Measurements from ENCODE around the gene TOR3A. TPM values are rescaled to one million over a fixed set of nuclear protein-coding genes. Genes with fewer than 3 reads are reported as not detected.

The TOR3A gene
- total RNA-seq, 1 experiment from 2014 or later = 25.2 TPM

GRCh38 chr1:179099891-179100290 lies 18.0 kb downstream of the TOR3A start:
- Histone ChIP-seq H3K4me1 (no peaks in the 10 kb centered on the region), H3K9me3 (no peaks in the 10 kb centered on the region), H3K27me3 (replicated peaks; ENCODE audit: control insufficient read depth, insufficient read depth, low read length) (no peaks in the 10 kb centered on the region), H3K36me3 (ENCODE audit: control insufficient read depth, insufficient read depth, low read length) (0 out of 2 replicates have a peak, but pooled peaks cover 1% of the 10 kb centered on the region), H3K4me3 (ENCODE audit: low read depth, low read length) (no peak overlapping the region)
- H3K4me1 Mint-ChIP-seq (ENCODE audit: low read depth, unreplicated experiment) = peaks cover 5% of the 10 kb centered on the region
- no peak overlapping the region for H3K27ac Mint-ChIP-seq (ENCODE audit: unreplicated experiment)
- DNase-seq = no peak
- no peak overlapping the region for H3K4me3 Mint-ChIP-seq (ENCODE audit: unreplicated experiment)
- intact Hi-C loops (cut with micrococcal nuclease; ENCODE audit: unreplicated experiment) = no loop called here
- no peaks in the 10 kb centered on the region for H3K27me3 Mint-ChIP-seq (ENCODE audit: insufficient read depth, unreplicated experiment)
- no peaks in the 10 kb centered on the region for H3K9me3 Mint-ChIP-seq (ENCODE audit: unreplicated experiment)
- ChIA-PET CTCF (no interaction called here), POLR2A (no interaction called here)
- BruUV-seq (replicated peaks) = no TSS peak
- no peak for TF ChIP-seq CTCF (IDR thresholded peaks at IDR 0.05; ENCODE audit: insufficient read depth in 1 of 2, low read depth in 1 of 2, low read length in 1 of 2, severe bottlenecking in 1 of 2, unreplicated experiment in 1 of 2)
- peaks cover 48% of the 10 kb centered on the region for H3K36me3 Mint-ChIP-seq (ENCODE audit: insufficient read depth, unreplicated experiment)

GRCh38 chr1:179101566-179101965 lies 19.7 kb downstream of the TOR3A start:
- BruUV-seq (replicated peaks) = no TSS peak
- POLR2A ChIA-PET = no interaction called here
- intact Hi-C loops (cut with micrococcal nuclease; ENCODE audit: unreplicated experiment) = no loop called here
- no peak overlapping the region for H3K4me3 ChIP-seq (ENCODE audit: low read depth, low read length)
- H3K4me1 ChIP-seq = no peaks in the 10 kb centered on the region
- Mint-ChIP-seq H3K36me3 (ENCODE audit: insufficient read depth, unreplicated experiment) (peaks cover 37% of the 10 kb centered on the region), H3K4me1 (ENCODE audit: low read depth, unreplicated experiment) (peaks cover 5% of the 10 kb centered on the region), H3K27me3 (ENCODE audit: insufficient read depth, unreplicated experiment) (no peaks in the 10 kb centered on the region), H3K27ac (ENCODE audit: unreplicated experiment) (no peak overlapping the region), H3K4me3 (ENCODE audit: unreplicated experiment) (no peak overlapping the region), H3K9me3 (ENCODE audit: unreplicated experiment) (no peaks in the 10 kb centered on the region)
- DNase-seq = no peak
- no peaks in the 10 kb centered on the region for H3K9me3 ChIP-seq
- no peak for TF ChIP-seq CTCF (IDR thresholded peaks at IDR 0.05; ENCODE audit: insufficient read depth in 1 of 2, low read depth in 1 of 2, low read length in 1 of 2, severe bottlenecking in 1 of 2, unreplicated experiment in 1 of 2)
- no peaks in the 10 kb centered on the region for H3K27me3 ChIP-seq (replicated peaks; ENCODE audit: control insufficient read depth, insufficient read depth, low read length)
- H3K36me3 ChIP-seq (ENCODE audit: control insufficient read depth, insufficient read depth, low read length) = 0 out of 2 replicates have a peak, but pooled peaks cover 1% of the 10 kb centered on the region
- CTCF ChIA-PET = no interaction called here

DNA sequence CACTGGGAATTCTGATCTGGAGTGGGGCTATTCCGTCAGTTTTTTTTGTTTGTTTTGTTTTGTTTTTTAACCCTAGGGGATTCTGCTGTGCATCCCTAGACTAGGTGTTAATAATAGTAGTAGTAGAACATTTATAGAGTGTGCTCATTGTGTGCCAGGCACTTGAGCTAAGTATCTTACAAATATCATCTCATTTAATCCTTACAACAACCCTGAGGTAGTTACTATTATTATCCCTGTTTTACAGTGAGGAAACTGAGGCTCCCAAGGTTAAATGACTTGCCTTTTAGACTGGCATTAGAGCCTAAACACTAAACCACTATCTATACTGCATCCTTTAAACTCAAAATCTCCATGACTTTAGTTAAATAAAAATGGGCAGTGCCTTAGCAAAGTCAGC lies 22.1 kb downstream of the TOR3A start:
- peaks cover 45% of the 10 kb centered on the region for H3K36me3 Mint-ChIP-seq (ENCODE audit: insufficient read depth, unreplicated experiment)
- no TSS peak for BruUV-seq (replicated peaks)
- POLR2A ChIA-PET = no interaction called here

More for the DNA sequence above, 22.1 kb downstream of the TOR3A start:
- TF ChIP-seq CTCF (IDR thresholded peaks at IDR 0.05; ENCODE audit: insufficient read depth in 1 of 2, low read depth in 1 of 2, low read length in 1 of 2, severe bottlenecking in 1 of 2, unreplicated experiment in 1 of 2) = no peak
- Histone ChIP-seq H3K36me3 (ENCODE audit: control insufficient read depth, insufficient read depth, low read length) (0 out of 2 replicates have a peak, but pooled peaks cover 6% of the 10 kb centered on the region), H3K4me3 (ENCODE audit: low read depth, low read length) (no peak overlapping the region), H3K9me3 (no peaks in the 10 kb centered on the region), H3K4me1 (no peaks in the 10 kb centered on the region), H3K27me3 (replicated peaks; ENCODE audit: control insufficient read depth, insufficient read depth, low read length) (no peaks in the 10 kb centered on the region)
- H3K4me3 Mint-ChIP-seq (ENCODE audit: unreplicated experiment) = no peak overlapping the region
- intact Hi-C loops (cut with micrococcal nuclease; ENCODE audit: unreplicated experiment) = no loop called here
- no peaks in the 10 kb centered on the region for H3K27me3 Mint-ChIP-seq (ENCODE audit: insufficient read depth, unreplicated experiment)
- DNase-seq = no peak
- H3K4me1 Mint-ChIP-seq (ENCODE audit: low read depth, unreplicated experiment) = peaks cover 5% of the 10 kb centered on the region
- CTCF ChIA-PET = no interaction called here
- no peaks in the 10 kb centered on the region for H3K9me3 Mint-ChIP-seq (ENCODE audit: unreplicated experiment)
- no peak overlapping the region for H3K27ac Mint-ChIP-seq (ENCODE audit: unreplicated experiment)
